B cell (primary cell): ENCODE results near the gene SNW1. TPM values are rescaled to one million over a fixed set of nuclear protein-coding genes. Genes with fewer than 3 reads are reported as not detected.

Experiments
- ATAC-seq: fragments of 200-7000 bp; cut with Tn5 transposase; one replicate; pipeline ENCODE4 v1.10.0; 2021; ENCODE audit warnings: low read depth, mild to moderate bottlenecking, moderate number of reproducible peaks, moderate library complexity
- CTCF ChIA-PET: fragments of 350-600 bp; sonication (Branson Sonifier 250); formaldehyde crosslinking; loops from one replicate; lab custom pipeline; 2021; ENCODE audit warnings: antibody characterized with exemption, inconsistent platforms; lab: Charles Lee
- POLR2A ChIA-PET: fragments of 350-600 bp; sonication (Branson Sonifier 250); formaldehyde crosslinking; loops from one replicate; lab custom pipeline; 2021; ENCODE audit warnings: antibody characterized with exemption; lab: Charles Lee
- DNase-seq: peaks from one replicate; pipeline ENCODE4 v3.0.0; 2013
- H2AFZ ChIP-seq: 2 replicates; pipeline ENCODE4 v1.6.1; 2012; ENCODE audit warnings: mild to moderate bottlenecking, low read depth, low read length; ENCODE audit not compliant: insufficient read depth, poor library complexity, severe bottlenecking
- H3K27ac ChIP-seq, 2 donors: 1 replicate in 1 of 2; 2 replicates in 1 of 2; pipeline ENCODE4 v1.5.1; 2012 to 2013; ENCODE audit warnings: low read length in 2 of 2, mild to moderate bottlenecking in 2 of 2, moderate library complexity in 1 of 2
- H3K27me3 ChIP-seq, 4 experiments: fragments of 200-600 bp in 1 of 4; sonication (generic) in 1 of 4; replicated peaks in 1 of 4; 1 replicate in 2 of 4; 2 replicates in 2 of 4; pipeline versions ENCODE4 v1.6.1 to v1.7.0; 2013 to 2016; ENCODE audit warnings: low read length in 3 of 4, mild to moderate bottlenecking in 2 of 4, mixed read lengths in 1 of 4, moderate library complexity in 1 of 4; ENCODE audit not compliant: insufficient read depth in 4 of 4, control insufficient read depth in 3 of 4; ENCODE audit errors: control extremely low read depth in 1 of 4
- H3K36me3 ChIP-seq, 2 experiments: replicated peaks in 1 of 2; 1 replicate in 1 of 2; 2 replicates in 1 of 2; pipeline versions ENCODE4 v1.6.1 to v1.7.1; 2013; ENCODE audit warnings: low read length in 1 of 2; ENCODE audit not compliant: insufficient read depth in 2 of 2, control insufficient read depth in 1 of 2; ENCODE audit errors: control extremely low read depth in 1 of 2, extremely low read depth in 1 of 2
- H3K4me1 ChIP-seq, 2 donors: fragments of 200-600 bp in 1 of 2; sonication (generic) in 1 of 2; 1 replicate in 1 of 2; 2 replicates in 1 of 2; pipeline versions ENCODE4 v1.5.1 to v1.6.1; 2013 to 2017; ENCODE audit warnings: low read length in 2 of 2; ENCODE audit not compliant: control insufficient read depth in 2 of 2, insufficient read depth in 2 of 2
- H3K4me2 ChIP-seq: replicated peaks from 2 replicates; pipeline ENCODE3; 2012; ENCODE audit warnings: mild to moderate bottlenecking, low read depth, low read length; ENCODE audit not compliant: poor library complexity, severe bottlenecking
- H3K4me3 ChIP-seq, 5 experiments: fragments of 200-600 bp in 1 of 5; sonication (generic) in 1 of 5; 1 replicate in 3 of 5; 2 replicates in 2 of 5; pipeline versions ENCODE4 v1.5.1 to v1.7.0; 2011 to 2016; ENCODE audit warnings: low read length in 4 of 5, mild to moderate bottlenecking in 4 of 5, low read depth in 2 of 5, control low read depth in 1 of 5, moderate library complexity in 1 of 5; ENCODE audit not compliant: insufficient read depth in 1 of 5; ENCODE audit errors: control extremely low read depth in 1 of 5, extremely low read depth in 1 of 5
- H3K79me2 ChIP-seq: fragments of 200-600 bp; sonication (generic); one replicate; pipeline ENCODE4 v1.6.0; 2016; ENCODE audit warnings: low read length; ENCODE audit not compliant: control insufficient read depth, insufficient read depth
- H3K9ac ChIP-seq: fragments of 200-600 bp; sonication (generic); 2 replicates; pipeline ENCODE4 v1.6.1; 2017; ENCODE audit warnings: mild to moderate bottlenecking, low read length, moderate library complexity
- H3K9me3 ChIP-seq, 3 donors: one replicate each; pipeline versions ENCODE4 v1.6.1 to v1.7.1; 2013; ENCODE audit warnings: low read length in 2 of 3; ENCODE audit not compliant: control insufficient read depth in 2 of 3, insufficient read depth in 1 of 3; ENCODE audit errors: control extremely low read depth in 1 of 3
- H4K20me1 ChIP-seq: 2 replicates; pipeline ENCODE4 v1.6.0; 2012; ENCODE audit warnings: mild to moderate bottlenecking, low read length; ENCODE audit not compliant: insufficient read depth, control insufficient read depth, poor library complexity, severe bottlenecking
- H3K27ac Mint-ChIP-seq: one replicate; pipeline ENCODE4 v1.8.0; 2021; ENCODE audit warnings: mixed read lengths
- H3K27me3 Mint-ChIP-seq: one replicate; pipeline ENCODE4 v1.8.0; 2021; ENCODE audit warnings: mixed read lengths
- H3K4me1 Mint-ChIP-seq: one replicate; pipeline ENCODE4 v1.8.0; 2021; ENCODE audit warnings: mixed read lengths
- H3K4me3 Mint-ChIP-seq: one replicate; pipeline ENCODE4 v1.8.0; 2021; ENCODE audit warnings: mixed read lengths
- H3K9me3 Mint-ChIP-seq: one replicate; pipeline ENCODE4 v1.8.0; 2022; ENCODE audit warnings: mixed read lengths; ENCODE audit not compliant: insufficient read depth
- EZH2 ChIP-seq: IDR thresholded peaks from 2 replicates; pipeline ENCODE4 v1.6.1; 2012; ENCODE audit warnings: borderline replicate concordance, low read depth, mild to moderate bottlenecking, moderate library complexity, low read length; ENCODE audit not compliant: insufficient read depth, poor library complexity, severe bottlenecking
- WGBS: methylation state at CpG from one replicate; pipeline ENCODE4 v1.1.5; 2013; ENCODE audit warnings: missing lambda C conversion rate; ENCODE audit not compliant: insufficient coverage; 5-methylcytosine and 5-hydroxymethylcytosine counted together
- intact Hi-C: fragments of 100-400 bp; cut with micrococcal nuclease; formaldehyde crosslinking; loops from one replicate; pipeline ENCODE4 v1.10.0; 2022
- polyA plus RNA-seq: library from polyadenylated mRNA; depleted of rRNA; stranded (reverse); fragments of >200 nt; gene quantifications from 2 replicates; pipeline ENCODE4 v1.2.3, GENCODE V29; 2012
- total RNA-seq, 2 donors: library from RNA; stranded (reverse); fragments of 120-200 nt in 1 of 2; gene quantifications; 1 replicate in 1 of 2; 2 replicates in 1 of 2; pipeline versions ENCODE4 v1.2.3 to v1.2.4, GENCODE V29; 2013 to 2022
- TF ChIP-seq, protein P1 (sequence below): fragments of 200-600 bp; IDR thresholded peaks from one replicate; pipeline ENCODE4 v1.8.0; 2022; ENCODE audit warnings: antibody characterized with exemption, mild to moderate bottlenecking

SNW1 gene
- total and polyA plus RNA-seq, 2 donors (not counting 1 experiment from before 2014, with no cell fraction given): 15.0 to 86.4 TPM

GRCh38 chr14:77681196-77682157 is 79.5 kb downstream of the SNW1 start:
- H3K36me3 ChIP-seq: peaks cover 10 to 12% of the 10 kb centered on the region in 2 experiments
- H2AFZ ChIP-seq: no peak overlapping the region
- H3K4me1 ChIP-seq: no peaks in the 10 kb centered on the region
- intact Hi-C loops: no loop called here
- TF ChIP-seq, protein P1, sequence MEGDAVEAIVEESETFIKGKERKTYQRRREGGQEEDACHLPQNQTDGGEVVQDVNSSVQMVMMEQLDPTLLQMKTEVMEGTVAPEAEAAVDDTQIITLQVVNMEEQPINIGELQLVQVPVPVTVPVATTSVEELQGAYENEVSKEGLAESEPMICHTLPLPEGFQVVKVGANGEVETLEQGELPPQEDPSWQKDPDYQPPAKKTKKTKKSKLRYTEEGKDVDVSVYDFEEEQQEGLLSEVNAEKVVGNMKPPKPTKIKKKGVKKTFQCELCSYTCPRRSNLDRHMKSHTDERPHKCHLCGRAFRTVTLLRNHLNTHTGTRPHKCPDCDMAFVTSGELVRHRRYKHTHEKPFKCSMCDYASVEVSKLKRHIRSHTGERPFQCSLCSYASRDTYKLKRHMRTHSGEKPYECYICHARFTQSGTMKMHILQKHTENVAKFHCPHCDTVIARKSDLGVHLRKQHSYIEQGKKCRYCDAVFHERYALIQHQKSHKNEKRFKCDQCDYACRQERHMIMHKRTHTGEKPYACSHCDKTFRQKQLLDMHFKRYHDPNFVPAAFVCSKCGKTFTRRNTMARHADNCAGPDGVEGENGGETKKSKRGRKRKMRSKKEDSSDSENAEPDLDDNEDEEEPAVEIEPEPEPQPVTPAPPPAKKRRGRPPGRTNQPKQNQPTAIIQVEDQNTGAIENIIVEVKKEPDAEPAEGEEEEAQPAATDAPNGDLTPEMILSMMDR: no peak
- TF ChIP-seq EZH2: no peak
- Mint-ChIP-seq H3K4me3 (no peak overlapping the region), H3K4me1 (no peaks in the 10 kb centered on the region), H3K27ac (no peak overlapping the region), H3K9me3 (no peaks in the 10 kb centered on the region), H3K27me3 (no peaks in the 10 kb centered on the region)
- no peak overlapping the region for H3K27ac ChIP-seq
- CTCF ChIA-PET: no interaction called here
- no peaks in the 10 kb centered on the region for H3K79me2 ChIP-seq
- H3K9ac ChIP-seq: no peak overlapping the region
- H3K4me3 ChIP-seq: no peak overlapping the region
- whole genome bisulfite sequencing: 100% methylated on average over 4 of the region's 7 CpGs
- ATAC-seq (no peak), DNase-seq (no peak)
- H3K9me3 ChIP-seq: no peaks in the 10 kb centered on the region
- no peaks in the 10 kb centered on the region for H3K27me3 ChIP-seq
- POLR2A ChIA-PET: no interaction called here
- no peak overlapping the region for H3K4me2 ChIP-seq
- no peaks in the 10 kb centered on the region for H4K20me1 ChIP-seq

- no peaks in the 10 kb centered on the region for H3K9me3 ChIP-seq
- Mint-ChIP-seq H3K27ac (no peak overlapping the region), H3K27me3 (no peaks in the 10 kb centered on the region), H3K4me1 (no peaks in the 10 kb centered on the region), H3K4me3 (no peak overlapping the region), H3K9me3 (no peaks in the 10 kb centered on the region)
- WGBS: 100% methylated on average over 2 of the region's 8 CpGs
- H3K9ac ChIP-seq: no peak overlapping the region
- H2AFZ ChIP-seq: no peak overlapping the region
- H3K27ac ChIP-seq: no peak overlapping the region
- H3K4me1 ChIP-seq: no peaks in the 10 kb centered on the region
- TF ChIP-seq, protein P1: no peak
- no peak overlapping the region for H3K4me3 ChIP-seq
- ChIA-PET CTCF (no interaction called here), POLR2A (no interaction called here)
- peaks cover 9 to 27% of the 10 kb centered on the region in 2 experiments for H3K36me3 ChIP-seq
- H4K20me1 ChIP-seq: no peaks in the 10 kb centered on the region
- no peak overlapping the region for H3K4me2 ChIP-seq
- no peaks in the 10 kb centered on the region for H3K79me2 ChIP-seq
- ATAC-seq (no peak), DNase-seq (no peak)
- H3K27me3 ChIP-seq: no peaks in the 10 kb centered on the region
- intact Hi-C loops: no loop called here
Measured at GRCh38 chr14:77674931-77675330, 86.0 kb downstream of the SNW1 start.
